Measurements from ENCODE around the gene SLC25A39. TPM values are rescaled to one million over a fixed set of nuclear protein-coding genes. Genes with fewer than 3 reads are reported as not detected.
A peak's percentile ranks its signal among the peaks of the same experiment; 100 is the strongest.

Gene SLC25A39
- total and polyA plus RNA-seq, 2 of the 13 experiments (the other 11 are each of a cell fraction or from before 2014, with no cell fraction given), result 144 to 151 TPM

DNA sequence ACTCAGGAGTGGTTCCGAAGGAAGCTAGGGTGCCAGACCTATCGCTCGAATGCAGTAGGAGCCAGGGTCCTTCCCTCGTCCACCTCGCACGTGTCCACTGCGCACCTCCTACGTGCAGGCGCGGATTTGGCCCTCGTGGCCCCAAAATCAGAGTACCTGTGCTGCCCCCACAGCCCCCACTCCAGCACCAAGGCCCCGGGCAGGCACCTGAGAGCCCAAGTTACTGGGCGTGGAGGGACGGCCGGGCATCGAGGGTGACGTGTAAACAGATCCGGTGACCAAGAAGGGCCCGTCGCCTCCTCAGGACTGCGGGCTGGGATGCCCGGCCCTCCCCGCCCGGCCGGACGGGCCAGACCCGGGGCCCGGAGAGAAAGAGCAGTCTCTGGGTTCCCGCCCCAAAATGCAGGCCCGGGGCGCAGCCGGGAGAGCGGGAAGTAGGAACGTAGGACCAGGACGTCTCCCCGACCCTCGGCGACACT lies 492 bp downstream of the SLC25A39 start (continued):
- TF ChIP-seq, protein P1, sequence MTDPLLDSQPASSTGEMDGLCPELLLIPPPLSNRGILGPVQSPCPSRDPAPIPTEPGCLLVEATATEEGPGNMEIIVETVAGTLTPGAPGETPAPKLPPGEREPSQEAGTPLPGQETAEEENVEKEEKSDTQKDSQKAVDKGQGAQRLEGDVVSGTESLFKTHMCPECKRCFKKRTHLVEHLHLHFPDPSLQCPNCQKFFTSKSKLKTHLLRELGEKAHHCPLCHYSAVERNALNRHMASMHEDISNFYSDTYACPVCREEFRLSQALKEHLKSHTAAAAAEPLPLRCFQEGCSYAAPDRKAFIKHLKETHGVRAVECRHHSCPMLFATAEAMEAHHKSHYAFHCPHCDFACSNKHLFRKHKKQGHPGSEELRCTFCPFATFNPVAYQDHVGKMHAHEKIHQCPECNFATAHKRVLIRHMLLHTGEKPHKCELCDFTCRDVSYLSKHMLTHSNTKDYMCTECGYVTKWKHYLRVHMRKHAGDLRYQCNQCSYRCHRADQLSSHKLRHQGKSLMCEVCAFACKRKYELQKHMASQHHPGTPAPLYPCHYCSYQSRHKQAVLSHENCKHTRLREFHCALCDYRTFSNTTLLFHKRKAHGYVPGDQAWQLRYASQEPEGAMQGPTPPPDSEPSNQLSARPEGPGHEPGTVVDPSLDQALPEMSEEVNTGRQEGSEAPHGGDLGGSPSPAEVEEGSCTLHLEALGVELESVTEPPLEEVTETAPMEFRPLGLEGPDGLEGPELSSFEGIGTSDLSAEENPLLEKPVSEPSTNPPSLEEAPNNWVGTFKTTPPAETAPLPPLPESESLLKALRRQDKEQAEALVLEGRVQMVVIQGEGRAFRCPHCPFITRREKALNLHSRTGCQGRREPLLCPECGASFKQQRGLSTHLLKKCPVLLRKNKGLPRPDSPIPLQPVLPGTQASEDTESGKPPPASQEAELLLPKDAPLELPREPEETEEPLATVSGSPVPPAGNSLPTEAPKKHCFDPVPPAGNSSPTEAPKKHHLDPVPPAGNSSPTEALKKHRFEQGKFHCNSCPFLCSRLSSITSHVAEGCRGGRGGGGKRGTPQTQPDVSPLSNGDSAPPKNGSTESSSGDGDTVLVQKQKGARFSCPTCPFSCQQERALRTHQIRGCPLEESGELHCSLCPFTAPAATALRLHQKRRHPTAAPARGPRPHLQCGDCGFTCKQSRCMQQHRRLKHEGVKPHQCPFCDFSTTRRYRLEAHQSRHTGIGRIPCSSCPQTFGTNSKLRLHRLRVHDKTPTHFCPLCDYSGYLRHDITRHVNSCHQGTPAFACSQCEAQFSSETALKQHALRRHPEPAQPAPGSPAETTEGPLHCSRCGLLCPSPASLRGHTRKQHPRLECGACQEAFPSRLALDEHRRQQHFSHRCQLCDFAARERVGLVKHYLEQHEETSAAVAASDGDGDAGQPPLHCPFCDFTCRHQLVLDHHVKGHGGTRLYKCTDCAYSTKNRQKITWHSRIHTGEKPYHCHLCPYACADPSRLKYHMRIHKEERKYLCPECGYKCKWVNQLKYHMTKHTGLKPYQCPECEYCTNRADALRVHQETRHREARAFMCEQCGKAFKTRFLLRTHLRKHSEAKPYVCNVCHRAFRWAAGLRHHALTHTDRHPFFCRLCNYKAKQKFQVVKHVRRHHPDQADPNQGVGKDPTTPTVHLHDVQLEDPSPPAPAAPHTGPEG (CRISPR knock-in tag; IDR thresholded peaks at IDR 0.05), result no peak
- TF ChIP-seq ZNF256 (CRISPR knock-in tag; conservative IDR thresholded peaks at IDR 0.05), result 0 out of 2 replicates have a peak, but pooled peaks have one; percentile 23
- TF ChIP-seq ZNF230 (CRISPR knock-in tag; IDR thresholded peaks at IDR 0.05), result peak; percentile 38; the same call in 1 of the 2 replicates
- no peak for TF ChIP-seq NFIC (IDR thresholded peaks at IDR 0.05; ENCODE audit: low read length)
- TF ChIP-seq SOX6 (IDR thresholded peaks at IDR 0.05), result no peak
- TF ChIP-seq SOX6 (CRISPR knock-in tag; IDR thresholded peaks at IDR 0.05), result no peak
- no peak for TF ChIP-seq FOXA1 (IDR thresholded peaks at IDR 0.05)
- TF ChIP-seq FOXA1 (CRISPR knock-in tag; IDR thresholded peaks at IDR 0.05), result no peak
- TF ChIP-seq GLI4 (CRISPR knock-in tag; IDR thresholded peaks at IDR 0.05; ENCODE audit: borderline replicate concordance), result peak; percentile 84; the same call in 1 of the 2 replicates
- no peak for TF ChIP-seq NR2F6 (IDR thresholded peaks at IDR 0.05)
- no peak for TF ChIP-seq NR2F6 (CRISPR knock-in tag; IDR thresholded peaks at IDR 0.05)
- TF ChIP-seq ZNF282 (IDR thresholded peaks at IDR 0.05; ENCODE audit: partially characterized antibody), result no peak
- no peak for TF ChIP-seq RFX5 (IDR thresholded peaks at IDR 0.05; ENCODE audit: low read depth, low read length)
- TF ChIP-seq MED1 (CRISPR knock-in tag; IDR thresholded peaks at IDR 0.05), result no peak
- TF ChIP-seq, protein P2, sequence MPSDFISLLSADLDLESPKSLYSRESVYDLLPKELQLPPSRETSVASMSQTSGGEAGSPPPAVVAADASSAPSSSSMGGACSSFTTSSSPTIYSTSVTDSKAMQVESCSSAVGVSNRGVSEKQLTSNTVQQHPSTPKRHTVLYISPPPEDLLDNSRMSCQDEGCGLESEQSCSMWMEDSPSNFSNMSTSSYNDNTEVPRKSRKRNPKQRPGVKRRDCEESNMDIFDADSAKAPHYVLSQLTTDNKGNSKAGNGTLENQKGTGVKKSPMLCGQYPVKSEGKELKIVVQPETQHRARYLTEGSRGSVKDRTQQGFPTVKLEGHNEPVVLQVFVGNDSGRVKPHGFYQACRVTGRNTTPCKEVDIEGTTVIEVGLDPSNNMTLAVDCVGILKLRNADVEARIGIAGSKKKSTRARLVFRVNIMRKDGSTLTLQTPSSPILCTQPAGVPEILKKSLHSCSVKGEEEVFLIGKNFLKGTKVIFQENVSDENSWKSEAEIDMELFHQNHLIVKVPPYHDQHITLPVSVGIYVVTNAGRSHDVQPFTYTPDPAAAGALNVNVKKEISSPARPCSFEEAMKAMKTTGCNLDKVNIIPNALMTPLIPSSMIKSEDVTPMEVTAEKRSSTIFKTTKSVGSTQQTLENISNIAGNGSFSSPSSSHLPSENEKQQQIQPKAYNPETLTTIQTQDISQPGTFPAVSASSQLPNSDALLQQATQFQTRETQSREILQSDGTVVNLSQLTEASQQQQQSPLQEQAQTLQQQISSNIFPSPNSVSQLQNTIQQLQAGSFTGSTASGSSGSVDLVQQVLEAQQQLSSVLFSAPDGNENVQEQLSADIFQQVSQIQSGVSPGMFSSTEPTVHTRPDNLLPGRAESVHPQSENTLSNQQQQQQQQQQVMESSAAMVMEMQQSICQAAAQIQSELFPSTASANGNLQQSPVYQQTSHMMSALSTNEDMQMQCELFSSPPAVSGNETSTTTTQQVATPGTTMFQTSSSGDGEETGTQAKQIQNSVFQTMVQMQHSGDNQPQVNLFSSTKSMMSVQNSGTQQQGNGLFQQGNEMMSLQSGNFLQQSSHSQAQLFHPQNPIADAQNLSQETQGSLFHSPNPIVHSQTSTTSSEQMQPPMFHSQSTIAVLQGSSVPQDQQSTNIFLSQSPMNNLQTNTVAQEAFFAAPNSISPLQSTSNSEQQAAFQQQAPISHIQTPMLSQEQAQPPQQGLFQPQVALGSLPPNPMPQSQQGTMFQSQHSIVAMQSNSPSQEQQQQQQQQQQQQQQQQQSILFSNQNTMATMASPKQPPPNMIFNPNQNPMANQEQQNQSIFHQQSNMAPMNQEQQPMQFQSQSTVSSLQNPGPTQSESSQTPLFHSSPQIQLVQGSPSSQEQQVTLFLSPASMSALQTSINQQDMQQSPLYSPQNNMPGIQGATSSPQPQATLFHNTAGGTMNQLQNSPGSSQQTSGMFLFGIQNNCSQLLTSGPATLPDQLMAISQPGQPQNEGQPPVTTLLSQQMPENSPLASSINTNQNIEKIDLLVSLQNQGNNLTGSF (CRISPR knock-in tag; IDR thresholded peaks at IDR 0.05), result peak; percentile 10; the same call in 1 of the 2 replicates
- TF ChIP-seq FOSL1 (CRISPR knock-in tag; IDR thresholded peaks at IDR 0.05; ENCODE audit: borderline replicate concordance), result no peak; the same call in 1 of the 2 replicates
- TF ChIP-seq RELA (CRISPR knock-in tag; IDR thresholded peaks at IDR 0.05), result peak; percentile 17; the same call in 1 of the 2 replicates
- TF ChIP-seq ZNF567 (CRISPR knock-in tag; IDR thresholded peaks at IDR 0.05; ENCODE audit: borderline replicate concordance), result no peak
- peak; percentile 31; the same call in 1 of the 2 replicates for TF ChIP-seq KDM3A (CRISPR knock-in tag; IDR thresholded peaks at IDR 0.05; ENCODE audit: low read depth)
- TF ChIP-seq ZNF446 (CRISPR knock-in tag; IDR thresholded peaks at IDR 0.05), result no peak
- TF ChIP-seq ZNF768 (CRISPR knock-in tag; IDR thresholded peaks at IDR 0.05), result no peak; the same call in 1 of the 2 replicates
